ENCODE results near the gene SYNDIG1.

The SYNDIG1 gene

DNA sequence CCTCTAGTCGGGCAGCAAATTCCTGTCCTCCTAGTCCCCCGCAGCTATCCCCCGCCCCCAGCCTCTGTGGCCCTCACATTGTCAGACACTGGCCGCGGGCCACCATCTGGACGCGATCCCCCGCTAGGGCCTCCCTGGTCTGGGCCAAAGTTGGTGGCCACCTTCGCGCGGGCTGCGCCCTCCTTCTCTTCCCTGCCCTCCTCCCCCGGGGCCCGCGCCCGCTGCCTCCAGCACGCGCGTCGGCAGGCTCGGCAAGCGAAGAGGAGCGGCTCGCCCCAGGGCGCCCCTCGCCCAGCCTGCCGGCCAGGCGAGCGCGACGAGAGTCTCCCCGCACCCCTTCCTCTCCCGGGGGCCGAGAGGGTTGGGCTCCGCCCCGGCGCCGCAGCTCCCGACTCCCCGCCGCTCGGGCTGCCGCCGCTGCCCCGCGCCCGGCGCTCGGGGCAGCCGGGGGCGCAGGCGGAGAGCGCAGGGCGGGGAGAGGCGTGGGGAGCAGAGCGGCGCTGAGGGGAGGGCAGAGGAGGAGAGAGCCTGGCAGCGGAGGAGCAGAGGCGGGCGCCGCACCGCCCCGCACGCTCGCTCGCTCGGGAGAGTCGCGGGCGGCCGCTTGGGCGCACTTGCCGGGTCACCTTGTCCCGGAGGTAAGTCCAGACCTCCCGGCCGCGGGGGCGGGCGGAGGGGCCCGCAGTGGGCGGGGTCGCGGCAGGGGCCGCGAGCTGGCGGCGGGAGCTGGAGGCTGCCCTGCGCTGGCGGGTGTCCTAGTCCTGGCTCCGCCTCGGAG is at the start of gene SYNDIG1:
TSS of gene SYNDIG1 (plus strand) at position 514 of the 778 bp plus-strand sequence. CDS start 73,469 bp downstream, outside the sequence.
- no peak for DNase-seq (ENCODE audit: low read depth)

DNA sequence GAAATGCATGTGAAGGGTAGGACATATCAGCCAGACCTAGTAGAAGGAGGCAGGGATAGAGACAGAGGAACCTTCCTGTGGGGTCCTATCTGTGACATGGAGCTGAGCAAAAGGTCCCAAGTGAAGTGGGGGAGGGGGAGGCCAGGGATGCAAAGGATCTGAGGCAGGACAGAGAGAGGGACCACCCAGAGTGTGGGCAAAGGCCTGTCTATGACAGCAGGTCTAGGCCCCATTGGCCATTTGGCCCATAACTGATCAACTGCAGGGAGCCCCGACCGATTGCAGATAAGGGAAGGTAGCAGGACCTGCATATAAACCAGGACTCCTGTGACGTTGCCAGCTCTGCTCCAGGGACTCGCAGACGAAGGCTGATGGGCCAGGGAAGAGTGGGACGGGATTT is 49.6 kb upstream of the SYNDIG1 start:
- no peak for DNase-seq (ENCODE audit: low read depth)

DNA sequence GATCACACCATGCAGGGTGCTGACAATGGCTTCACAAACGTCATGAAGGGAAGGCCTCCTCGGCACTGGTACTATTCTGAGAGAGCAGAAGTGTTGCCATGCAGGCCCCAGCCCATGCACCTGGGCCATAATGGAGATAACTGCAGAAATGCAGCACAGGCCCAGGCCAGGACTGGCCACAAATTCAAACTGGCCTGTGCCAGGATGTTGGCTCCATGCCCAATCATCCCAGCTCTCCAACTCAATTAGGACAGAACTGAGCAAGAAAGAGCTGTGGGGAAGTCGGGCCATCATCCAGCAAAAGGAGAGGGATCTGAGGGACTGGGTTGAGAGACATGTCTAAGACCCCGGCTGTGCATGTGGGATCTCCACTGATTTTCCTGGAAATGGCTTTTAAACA is 48.9 kb upstream of the SYNDIG1 start:
- no peak for DNase-seq (ENCODE audit: low read depth)

- no peak for DNase-seq (ENCODE audit: low read depth)
These were observed 48.4 kb upstream of the SYNDIG1 start for GRCh38 chr20:24421071-24421470.

- no peak for DNase-seq (ENCODE audit: low read depth)
These were observed 47.2 kb upstream of the SYNDIG1 start for GRCh38 chr20:24422091-24422760.

DNA sequence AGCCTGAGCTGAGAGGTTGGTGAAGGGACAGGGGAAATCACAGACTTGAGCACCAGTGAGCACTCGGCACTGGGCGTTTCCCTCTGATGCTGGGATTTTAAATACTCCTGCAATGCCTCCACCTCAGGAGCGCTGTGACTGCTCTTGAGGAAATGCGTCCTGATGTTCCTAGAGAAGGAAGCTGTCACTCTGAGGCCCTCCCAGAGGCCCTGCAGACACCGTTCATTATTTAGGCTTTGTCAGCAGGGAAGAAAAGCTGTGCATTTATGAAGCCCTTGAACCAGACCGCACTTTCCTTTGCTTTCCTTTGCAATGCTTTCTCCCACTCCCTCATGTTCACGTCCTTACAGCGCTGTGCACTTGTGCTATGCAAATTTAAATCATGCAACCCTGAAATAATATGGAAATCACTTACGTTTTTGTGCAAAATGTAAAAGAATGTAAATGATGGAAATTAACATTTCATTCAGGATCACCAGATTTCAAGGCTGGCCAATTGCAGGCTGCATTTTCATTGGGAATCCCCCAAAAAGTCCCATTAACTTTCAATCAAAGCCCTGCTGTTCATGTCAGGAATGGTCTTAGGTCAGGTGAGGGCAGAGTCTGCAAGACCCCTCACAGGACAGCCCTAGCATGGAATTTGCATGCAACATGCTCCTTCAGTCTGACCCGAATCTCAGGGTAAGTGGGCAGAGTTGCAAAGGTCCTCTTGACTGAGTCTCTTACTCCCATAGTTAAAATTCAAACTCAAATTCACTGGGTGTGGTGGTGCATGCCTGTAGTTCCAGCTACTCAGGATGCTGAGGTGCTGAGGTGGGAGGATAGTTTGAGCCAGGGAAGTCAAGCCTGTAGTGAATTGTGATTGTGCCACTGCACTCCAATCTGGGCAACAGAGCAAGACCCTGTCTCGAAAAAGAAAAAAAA is 45.8 kb upstream of the SYNDIG1 start:
- no peak for DNase-seq (ENCODE audit: low read depth)

- DNase-seq (ENCODE audit: low read depth), result no peak
These were observed 43.8 kb upstream of the SYNDIG1 start for GRCh38 chr20:24425523-24426135.

DNA sequence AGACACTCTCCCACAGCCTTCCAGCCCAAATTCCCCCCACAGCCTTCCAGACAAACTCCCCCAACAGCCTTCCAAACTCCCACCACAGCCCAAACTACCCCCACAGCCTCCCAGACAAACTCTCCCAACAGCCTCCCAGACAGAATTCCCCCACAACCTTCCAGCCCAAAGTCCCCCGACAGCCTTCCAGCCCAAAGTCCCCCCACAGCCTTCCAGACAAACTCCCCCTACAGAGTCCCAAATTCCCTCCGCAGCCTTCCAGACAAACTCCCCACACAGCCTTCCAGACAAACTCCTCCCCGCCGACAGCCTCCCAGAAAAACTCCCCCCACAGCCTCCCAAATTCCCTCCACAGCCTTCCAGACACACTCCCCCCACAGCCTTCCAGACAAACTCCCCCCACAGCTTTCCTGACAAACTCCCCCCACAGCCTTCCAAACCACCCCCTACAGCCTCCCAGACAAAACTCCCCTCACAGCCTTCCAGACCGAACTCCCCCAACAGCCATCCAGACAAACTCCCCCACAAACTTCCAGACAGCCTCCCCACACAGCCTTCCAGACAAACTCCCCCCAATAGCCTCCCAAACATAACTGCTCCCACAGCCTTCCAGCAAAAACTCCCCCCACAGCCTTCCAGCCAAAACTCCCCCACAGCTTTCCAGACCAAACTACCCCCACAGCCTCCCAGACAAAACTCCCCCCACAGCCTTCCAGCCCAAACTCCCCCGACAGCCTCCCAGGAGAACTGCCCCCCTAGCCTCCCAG is 38.0 kb upstream of the SYNDIG1 start:
- no peak for DNase-seq (ENCODE audit: low read depth)

GRCh38 chr20:24432046-24432442 is 37.4 kb upstream of the SYNDIG1 start:
- no peak for DNase-seq (ENCODE audit: low read depth)

- no peak for DNase-seq (ENCODE audit: low read depth)
These were observed 33.3 kb upstream of the SYNDIG1 start for GRCh38 chr20:24436160-24436559.

- DNase-seq (ENCODE audit: low read depth), result no peak
These were observed 32.0 kb upstream of the SYNDIG1 start for GRCh38 chr20:24437196-24438082.

- DNase-seq (ENCODE audit: low read depth), result no peak
These were observed 31.1 kb upstream of the SYNDIG1 start for GRCh38 chr20:24438331-24438730.

- DNase-seq (ENCODE audit: low read depth), result no peak
These were observed 29.6 kb upstream of the SYNDIG1 start for GRCh38 chr20:24439737-24440387.

- no peak for DNase-seq (ENCODE audit: low read depth)
These were observed 27.8 kb upstream of the SYNDIG1 start for GRCh38 chr20:24441661-24442060.

GRCh38 chr20:24442909-24443308 is 26.5 kb upstream of the SYNDIG1 start:
- DNase-seq (ENCODE audit: low read depth), result no peak

DNA sequence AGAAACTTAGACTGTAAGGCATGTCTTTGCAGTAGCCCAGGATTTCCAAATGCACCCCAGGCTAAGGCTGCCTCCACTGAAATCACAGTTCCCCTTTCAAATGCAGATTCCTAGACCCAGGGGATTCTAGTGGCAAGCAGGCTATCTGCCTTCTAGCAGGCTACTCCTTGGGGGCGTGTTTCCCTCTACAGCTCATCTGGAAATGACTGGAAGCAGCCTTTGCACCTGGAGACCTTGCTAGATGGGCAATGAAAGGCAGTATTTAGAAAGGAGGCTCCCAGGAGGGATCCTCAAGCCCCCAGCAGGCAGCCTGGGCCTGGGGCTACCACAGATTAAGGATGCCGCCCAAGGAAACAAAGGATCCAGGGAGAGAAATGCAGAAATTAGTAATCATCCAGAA is 26.0 kb upstream of the SYNDIG1 start:
- DNase-seq (ENCODE audit: low read depth), result no peak

DNA sequence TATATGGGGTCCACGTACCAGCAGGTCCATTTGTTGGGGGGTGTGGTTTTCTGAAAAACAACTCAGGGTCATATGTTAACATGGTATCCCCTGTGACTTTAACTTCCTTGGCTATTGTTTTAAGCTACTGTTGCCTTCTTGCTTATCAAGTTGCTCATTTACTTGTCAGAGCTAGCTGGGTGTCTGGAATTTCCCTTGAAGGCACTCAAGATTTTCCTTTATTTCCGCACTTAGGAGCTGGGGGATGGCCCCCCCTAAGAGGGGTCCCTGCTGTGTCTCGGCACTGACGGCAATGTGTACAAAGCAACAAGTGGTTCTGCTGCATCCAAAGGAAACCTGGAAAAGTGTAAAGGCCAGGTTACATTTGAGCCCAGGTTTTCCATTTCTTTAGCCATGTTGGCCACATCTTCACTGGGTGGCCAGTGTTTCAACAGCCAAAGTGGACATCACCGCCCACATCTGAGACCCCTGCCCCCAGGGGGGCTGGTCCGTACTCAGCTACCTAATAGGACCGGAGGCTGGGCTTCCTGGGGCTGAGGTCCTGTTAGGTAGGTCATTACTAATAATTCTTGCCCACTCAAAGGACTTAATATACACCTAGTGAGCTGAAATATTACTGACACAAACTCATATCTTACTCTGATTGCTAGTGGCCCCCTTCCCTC is 24.8 kb upstream of the SYNDIG1 start:
- DNase-seq (ENCODE audit: low read depth), result no peak

DNA sequence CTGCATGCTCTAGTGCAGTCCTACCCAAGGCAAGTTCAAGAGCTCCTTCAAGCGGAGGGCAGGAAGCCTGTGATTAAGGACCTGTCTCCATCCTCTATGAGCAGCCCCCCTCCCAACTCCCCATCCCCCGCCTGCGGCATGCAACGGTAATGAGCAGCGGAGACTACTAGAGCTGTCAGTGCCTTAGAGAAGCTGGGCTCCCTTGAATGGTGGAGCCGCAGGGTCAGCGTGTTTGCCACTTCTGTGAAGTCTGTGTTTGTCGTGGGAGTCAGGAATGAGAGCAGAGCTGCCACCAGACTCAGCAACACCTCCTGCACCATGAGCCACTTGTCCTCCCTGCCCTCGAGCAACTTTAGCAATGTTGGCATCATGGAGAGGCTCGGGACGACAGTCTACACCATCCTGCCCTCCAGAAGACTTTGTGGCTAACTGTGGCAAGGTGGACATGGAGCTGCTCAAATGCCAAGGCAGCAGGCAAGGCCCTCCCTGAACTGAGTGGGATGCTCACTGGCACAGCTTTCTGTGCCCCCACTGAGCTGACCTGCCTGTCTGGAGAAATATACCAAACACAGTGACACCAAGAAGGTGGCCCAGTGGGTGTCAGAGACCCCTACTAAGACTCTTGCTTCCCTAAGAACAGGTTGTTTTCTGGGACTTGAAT is 23.8 kb upstream of the SYNDIG1 start:
- no peak for DNase-seq (ENCODE audit: low read depth)

- DNase-seq (ENCODE audit: low read depth), result no peak
These were observed 22.6 kb upstream of the SYNDIG1 start for GRCh38 chr20:24446811-24447210.
